ENCODE data around the gene PCCB. TPM values are rescaled to one million over a fixed set of nuclear protein-coding genes. Genes with fewer than 3 reads are reported as not detected.

Gene PCCB
- total and polyA plus RNA-seq, 4 experiments from 2014 or later, result 12.1 to 47.1 (median 19.4) TPM

- DNase-seq, result no peak
- Mint-ChIP-seq H3K27ac (peak overlapping the region in 1 of 7 donors; percentile 41), H3K4me1 (no peaks in the 10 kb centered on the region), H3K27me3 (no peaks in the 10 kb centered on the region), H3K4me3 (no peak overlapping the region), H3K36me3 (peaks cover 29 to 46% of the 10 kb centered on the region in 2 donors), H3K9me3 (peaks cover 0 to 2% (median 0%) of the 10 kb centered on the region in 8 donors)
- Histone ChIP-seq H3K4me3 (ENCODE audit: low read length in 2 of 2) (no peak overlapping the region), H3K4me1 (ENCODE audit: insufficient read depth, low read length) (no peaks in the 10 kb centered on the region), H3K27ac (ENCODE audit: low read depth, low read length) (no peak overlapping the region), H3K9me3 (ENCODE audit: control insufficient read depth in 1 of 2, low read length in 2 of 2) (no peaks in the 10 kb centered on the region), H3K36me3 (ENCODE audit: insufficient read depth, low read length) (no peaks in the 10 kb centered on the region), H3K27me3 (ENCODE audit: insufficient read depth, low read length) (no peaks in the 10 kb centered on the region)
- ChIA-PET POLR2A (ENCODE audit: partially characterized antibody) (no interaction called here), CTCF (ENCODE audit: partially characterized antibody) (interaction anchor here (0.6 to 1.9 kb wide), 2 partner anchors 37 to 45 kb away, joined by 3 to 5 read pairs; no protein-coding TSS in a partner anchor)
- intact Hi-C loops (cut with micrococcal nuclease), result no loop called here
These were observed 96.3 kb downstream of the PCCB start for GRCh38 chr3:136346486-136346885.

- H3K9me3 ChIP-seq (ENCODE audit: control insufficient read depth in 1 of 2, low read length in 2 of 2), result no peaks in the 10 kb centered on the region
- Mint-ChIP-seq H3K4me1 (peaks cover 0 to 9% (median 5%) of the 10 kb centered on the region in 4 donors), H3K9me3 (peaks cover 0 to 2% (median 0%) of the 10 kb centered on the region in 8 donors), H3K27me3 (no peaks in the 10 kb centered on the region), H3K27ac (peak overlapping the region in 2 of 7 donors; percentile 41 to 52), H3K36me3 (peaks cover 27 to 34% of the 10 kb centered on the region in 2 donors), H3K4me3 (no peak overlapping the region)
- peaks cover 5% of the 10 kb centered on the region for H3K4me1 ChIP-seq (ENCODE audit: insufficient read depth, low read length)
- no peak for DNase-seq
- H3K27ac ChIP-seq (ENCODE audit: low read depth, low read length), result no peak overlapping the region
- POLR2A ChIA-PET (ENCODE audit: partially characterized antibody), result interaction anchor here (1.1 kb wide), 1 partner anchor 9 kb away, joined by 4 read pairs; no protein-coding TSS in a partner anchor
- CTCF ChIA-PET (ENCODE audit: partially characterized antibody), result interaction anchor here (1.0 to 2.6 kb wide), 3 partner anchors 402 to 664 kb away, joined by 5 to 12 read pairs (median 6); partner anchors contain the start of gene STAG1
- H3K27me3 ChIP-seq (ENCODE audit: insufficient read depth, low read length), result no peaks in the 10 kb centered on the region
- intact Hi-C loops (cut with micrococcal nuclease), result no loop called here
- H3K36me3 ChIP-seq (ENCODE audit: insufficient read depth, low read length), result no peaks in the 10 kb centered on the region
- H3K4me3 ChIP-seq (ENCODE audit: low read length in 2 of 2), result no peak overlapping the region
These were observed 100.0 kb downstream of the PCCB start for GRCh38 chr3:136350132-136350531.

GRCh38 chr3:136350557-136350956 is 100.4 kb downstream of the PCCB start:
- ChIA-PET POLR2A (ENCODE audit: partially characterized antibody) (interaction anchor here (1.1 kb wide), 1 partner anchor 9 kb away, joined by 4 read pairs; no protein-coding TSS in a partner anchor), CTCF (ENCODE audit: partially characterized antibody) (interaction anchor here (1.2 to 2.6 kb wide), 3 partner anchors 16 to 664 kb away, joined by 5 to 12 read pairs (median 5); partner anchors contain the start of gene STAG1)
- Histone ChIP-seq H3K27me3 (ENCODE audit: insufficient read depth, low read length) (no peaks in the 10 kb centered on the region), H3K27ac (ENCODE audit: low read depth, low read length) (no peak overlapping the region), H3K4me1 (ENCODE audit: insufficient read depth, low read length) (peaks cover 5% of the 10 kb centered on the region), H3K4me3 (ENCODE audit: low read length in 2 of 2) (no peak overlapping the region), H3K36me3 (ENCODE audit: insufficient read depth, low read length) (no peaks in the 10 kb centered on the region), H3K9me3 (ENCODE audit: control insufficient read depth in 1 of 2, low read length in 2 of 2) (no peaks in the 10 kb centered on the region)
- Mint-ChIP-seq H3K4me1 (peaks cover 0 to 11% (median 5%) of the 10 kb centered on the region in 4 donors), H3K9me3 (peaks cover 0 to 2% (median under 1%) of the 10 kb centered on the region in 8 donors), H3K27ac (peak overlapping the region in 2 of 7 donors; percentile 48 to 71), H3K27me3 (no peaks in the 10 kb centered on the region), H3K4me3 (no peak overlapping the region), H3K36me3 (peaks cover 30 to 37% of the 10 kb centered on the region in 2 donors)
- intact Hi-C loops (cut with micrococcal nuclease), result no loop called here
- DNase-seq, result no peak

- Mint-ChIP-seq H3K36me3 (peaks cover 32 to 39% of the 10 kb centered on the region in 2 donors), H3K27me3 (no peaks in the 10 kb centered on the region), H3K4me3 (no peak overlapping the region), H3K4me1 (peaks cover 0 to 14% (median 5%) of the 10 kb centered on the region in 4 donors), H3K9me3 (peaks cover 0 to 8% (median 2%) of the 10 kb centered on the region in 8 donors), H3K27ac (no peak overlapping the region)
- CTCF ChIA-PET (ENCODE audit: partially characterized antibody), result interaction anchor here (1.0 to 2.6 kb wide), 7 partner anchors 10 to 663 kb away, joined by 3 to 12 read pairs (median 5); partner anchors contain the start of gene STAG1
- Histone ChIP-seq H3K4me3 (ENCODE audit: low read length in 2 of 2) (no peak overlapping the region), H3K4me1 (ENCODE audit: insufficient read depth, low read length) (peaks cover 5% of the 10 kb centered on the region), H3K9me3 (ENCODE audit: control insufficient read depth in 1 of 2, low read length in 2 of 2) (no peaks in the 10 kb centered on the region), H3K36me3 (ENCODE audit: insufficient read depth, low read length) (no peaks in the 10 kb centered on the region), H3K27ac (ENCODE audit: low read depth, low read length) (no peak overlapping the region), H3K27me3 (ENCODE audit: insufficient read depth, low read length) (no peaks in the 10 kb centered on the region)
- POLR2A ChIA-PET (ENCODE audit: partially characterized antibody), result no interaction called here
- intact Hi-C loops (cut with micrococcal nuclease), result no loop called here
- DNase-seq, result no peak
These were observed 101.2 kb downstream of the PCCB start for GRCh38 chr3:136351351-136351750.

- H3K27ac ChIP-seq (ENCODE audit: low read depth, low read length), result no peak overlapping the region
- POLR2A ChIA-PET (ENCODE audit: partially characterized antibody), result no interaction called here
- peaks cover 0 to 8% (median 2%) of the 10 kb centered on the region in 8 donors for H3K9me3 Mint-ChIP-seq
- intact Hi-C loops (cut with micrococcal nuclease), result no loop called here
- H3K4me1 Mint-ChIP-seq, result peaks cover 0 to 14% (median 5%) of the 10 kb centered on the region in 4 donors
- no peak overlapping the region for H3K4me3 Mint-ChIP-seq
- H3K9me3 ChIP-seq (ENCODE audit: control insufficient read depth in 1 of 2, low read length in 2 of 2), result no peaks in the 10 kb centered on the region
- H3K36me3 Mint-ChIP-seq, result peaks cover 34 to 38% of the 10 kb centered on the region in 2 donors
- no peak overlapping the region for H3K4me3 ChIP-seq (ENCODE audit: low read length in 2 of 2)
- no peaks in the 10 kb centered on the region for H3K27me3 Mint-ChIP-seq
- no peak for DNase-seq
- CTCF ChIA-PET (ENCODE audit: partially characterized antibody), result interaction anchor here (1.0 to 2.6 kb wide), 7 partner anchors 9 to 662 kb away, joined by 3 to 12 read pairs (median 5); partner anchors contain the start of gene STAG1
- H3K27ac Mint-ChIP-seq, result peak overlapping the region in 1 of 7 donors; percentile 7
- no peaks in the 10 kb centered on the region for H3K27me3 ChIP-seq (ENCODE audit: insufficient read depth, low read length)
- peaks cover 5% of the 10 kb centered on the region for H3K4me1 ChIP-seq (ENCODE audit: insufficient read depth, low read length)
- H3K36me3 ChIP-seq (ENCODE audit: insufficient read depth, low read length), result no peaks in the 10 kb centered on the region
These were observed 101.8 kb downstream of the PCCB start for GRCh38 chr3:136351905-136352304.

GRCh38 chr3:136353461-136353860 is 103.3 kb downstream of the PCCB start:
- Histone ChIP-seq H3K4me1 (ENCODE audit: insufficient read depth, low read length) (peaks cover 5% of the 10 kb centered on the region), H3K27ac (ENCODE audit: low read depth, low read length) (no peak overlapping the region), H3K4me3 (ENCODE audit: low read length in 2 of 2) (no peak overlapping the region), H3K36me3 (ENCODE audit: insufficient read depth, low read length) (no peaks in the 10 kb centered on the region), H3K27me3 (ENCODE audit: insufficient read depth, low read length) (no peaks in the 10 kb centered on the region), H3K9me3 (ENCODE audit: control insufficient read depth in 1 of 2, low read length in 2 of 2) (no peaks in the 10 kb centered on the region)
- CTCF ChIA-PET (ENCODE audit: partially characterized antibody), result no interaction called here
- Mint-ChIP-seq H3K9me3 (peaks cover 0 to 8% (median 2%) of the 10 kb centered on the region in 8 donors), H3K27me3 (no peaks in the 10 kb centered on the region), H3K36me3 (peaks cover 32% of the 10 kb centered on the region in 2 donors), H3K4me3 (no peak overlapping the region), H3K4me1 (peaks cover 0 to 14% (median 5%) of the 10 kb centered on the region in 4 donors), H3K27ac (peak overlapping the region in 2 of 7 donors; percentile 44 to 65)
- no peak for DNase-seq
- intact Hi-C loops (cut with micrococcal nuclease), result no loop called here
- POLR2A ChIA-PET (ENCODE audit: partially characterized antibody), result no interaction called here

- POLR2A ChIA-PET (ENCODE audit: partially characterized antibody), result no interaction called here
- CTCF ChIA-PET (ENCODE audit: partially characterized antibody), result interaction anchor here (0.9 to 3.2 kb wide), 6 partner anchors 15 to 648 kb away, joined by 3 to 10 read pairs (median 5); partner anchors contain the start of gene STAG1
- Histone ChIP-seq H3K27ac (ENCODE audit: low read depth, low read length) (no peak overlapping the region), H3K36me3 (ENCODE audit: insufficient read depth, low read length) (no peaks in the 10 kb centered on the region), H3K4me3 (ENCODE audit: low read length in 2 of 2) (no peak overlapping the region), H3K27me3 (ENCODE audit: insufficient read depth, low read length) (no peaks in the 10 kb centered on the region), H3K9me3 (ENCODE audit: control insufficient read depth in 1 of 2, low read length in 2 of 2) (no peaks in the 10 kb centered on the region), H3K4me1 (ENCODE audit: insufficient read depth, low read length) (no peaks in the 10 kb centered on the region)
- intact Hi-C loops (cut with micrococcal nuclease), result no loop called here
- Mint-ChIP-seq H3K27me3 (no peaks in the 10 kb centered on the region), H3K27ac (peak overlapping the region in 5 of 7 donors; percentile 1 to 79 (median 20)), H3K4me3 (no peak overlapping the region), H3K9me3 (no peaks in the 10 kb centered on the region), H3K36me3 (peaks cover 14 to 31% of the 10 kb centered on the region in 2 donors), H3K4me1 (peaks cover 0 to 2% (median 0%) of the 10 kb centered on the region in 4 donors)
- no peak for DNase-seq
These were observed 116.1 kb downstream of the PCCB start for GRCh38 chr3:136366289-136366688.
